SK-MEL-5 (cell line): ENCODE measurements around the gene PRKAG2. TPM values are rescaled to one million over a fixed set of nuclear protein-coding genes. Genes with fewer than 3 reads are reported as not detected.
"Not testable (repeated sequence)": the region's sequence is repeated elsewhere in the genome, so short reads cannot be mapped to it uniquely, and the experiment has no call there.

Source experiments
- DNase-seq: peaks from one replicate; pipeline ENCODE4 v3.0.0-alpha.2; 2016; ENCODE audit warnings: low read depth, low spot score
- in situ Hi-C: cut with HindIII; loops from 2 replicates; pipeline ENCODE4 v1.10.0; 2016; ENCODE audit warnings: low sequenced_read_pairs, high pct_unique_total_duplicates, low pct_unique_long_range_greater_than_20kb
- total RNA-seq: library from RNA; depleted of rRNA; stranded (reverse); fragments of >200 nt; shearing (Covaris generic); gene quantifications from 2 replicates; pipeline ENCODE4 v1.2.3, GENCODE V29; 2014

PRKAG2 gene
- total RNA-seq, 1 experiment from 2014 or later = 8.8 TPM

- in situ Hi-C loops = no loop called here
- DNase-seq = no peak
Observed at GRCh38 chr7:151847681-151848081, 29.2 kb downstream of the PRKAG2 start.

DNA sequence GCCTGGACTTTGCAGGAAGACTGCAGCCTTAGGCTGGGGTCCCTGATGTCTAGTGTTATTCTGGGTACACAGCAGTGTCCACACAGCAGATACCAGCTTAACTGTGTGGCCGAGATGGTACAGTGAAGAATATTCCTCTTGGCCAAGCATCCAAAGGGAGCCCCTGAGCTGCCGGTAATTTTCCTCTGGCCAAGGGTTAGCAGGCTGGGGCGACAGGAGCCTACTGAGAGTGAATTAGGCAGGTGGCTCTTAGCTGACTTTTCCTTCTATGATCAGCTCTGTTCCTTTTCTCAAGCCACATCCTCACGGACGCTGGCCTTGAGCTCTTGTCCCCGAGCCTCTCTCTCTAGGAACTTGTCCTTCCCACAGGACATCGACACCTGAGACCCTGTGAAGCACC lies 29.8 kb downstream of the PRKAG2 start:
- in situ Hi-C loops = no loop called here

GRCh38 chr7:151845412-151846205 lies 31.3 kb downstream of the PRKAG2 start:
- in situ Hi-C loops = no loop called here
- no peak for DNase-seq

More for the DNA sequence above, 29.8 kb downstream of the PRKAG2 start:
- no peak for DNase-seq

DNA sequence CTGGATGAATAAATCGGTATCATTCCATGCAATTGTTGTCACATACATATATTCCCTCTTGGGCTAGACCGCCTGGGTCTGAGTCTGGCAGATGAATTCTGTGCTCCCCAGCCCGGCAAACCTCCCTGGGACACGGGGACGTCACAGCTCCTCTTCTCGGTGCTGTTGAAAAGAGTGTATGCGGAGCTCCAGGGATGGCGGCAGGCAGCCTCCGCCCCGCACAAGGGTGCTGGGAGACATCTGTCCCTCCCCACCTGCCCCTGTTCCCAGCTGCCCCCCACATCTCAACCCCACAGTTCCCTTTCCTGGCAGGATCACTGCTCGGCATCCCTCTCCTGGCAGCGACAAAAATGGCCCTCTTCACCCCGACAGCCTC lies 32.1 kb downstream of the PRKAG2 start:
- DNase-seq = no peak
- in situ Hi-C loops = no loop called here

DNA sequence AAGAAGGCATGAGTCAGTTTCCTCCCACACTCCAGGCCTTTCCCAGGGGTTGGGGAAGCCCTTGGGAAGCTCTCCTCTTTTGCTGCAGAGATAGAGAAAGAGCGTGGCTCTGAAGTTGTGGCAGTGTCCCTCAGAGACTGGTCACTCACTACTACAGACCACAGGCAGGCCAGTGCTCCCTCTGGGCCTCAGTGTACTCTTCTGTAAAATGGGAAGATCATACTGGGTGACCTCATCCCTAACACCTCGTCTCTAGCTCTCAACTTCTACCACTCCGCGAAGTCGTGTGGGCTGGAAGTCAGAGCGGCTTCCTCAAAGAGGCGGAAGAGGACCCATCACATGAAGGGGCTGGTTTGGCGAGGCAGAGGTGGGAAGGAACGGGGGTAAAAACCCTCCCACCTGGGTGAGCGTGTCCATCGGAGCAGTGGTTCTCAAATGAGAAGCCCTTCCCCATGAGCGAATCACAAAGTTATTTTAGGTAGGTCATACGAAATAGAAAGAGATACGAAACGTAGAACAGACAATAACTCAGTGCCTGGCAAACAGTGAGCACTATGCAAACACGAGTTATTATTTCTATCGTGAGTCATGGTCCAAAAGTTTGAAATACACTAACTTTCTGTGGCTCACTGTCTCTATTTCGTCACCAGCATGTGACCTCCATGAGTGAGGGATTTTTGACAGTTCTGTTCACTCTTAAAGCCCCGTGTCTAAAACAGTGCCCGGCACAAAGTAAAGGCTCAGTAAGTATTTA lies 32.7 kb downstream of the PRKAG2 start:
- in situ Hi-C loops = no loop called here
- peak; percentile 55 for DNase-seq

DNA sequence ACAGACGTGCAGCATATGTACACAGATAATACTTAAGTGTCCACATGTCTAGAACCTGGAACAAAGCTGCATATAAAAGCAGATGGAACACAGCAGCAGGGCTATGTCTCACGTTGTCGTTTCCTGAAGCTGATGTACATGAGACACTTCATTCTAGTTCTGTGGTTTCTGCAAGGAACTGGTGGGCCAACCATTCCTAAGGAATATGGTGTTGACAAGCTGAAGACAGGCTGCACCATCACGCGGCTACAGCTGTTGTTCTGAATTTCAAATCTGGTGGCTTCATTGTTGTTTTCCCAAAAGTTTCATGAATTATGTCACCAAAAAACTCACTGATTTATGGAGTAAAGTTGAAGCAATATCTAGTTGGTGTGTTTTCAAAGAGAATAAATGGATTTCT lies 33.7 kb downstream of the PRKAG2 start:
- in situ Hi-C loops = no loop called here
- no peak for DNase-seq

DNA sequence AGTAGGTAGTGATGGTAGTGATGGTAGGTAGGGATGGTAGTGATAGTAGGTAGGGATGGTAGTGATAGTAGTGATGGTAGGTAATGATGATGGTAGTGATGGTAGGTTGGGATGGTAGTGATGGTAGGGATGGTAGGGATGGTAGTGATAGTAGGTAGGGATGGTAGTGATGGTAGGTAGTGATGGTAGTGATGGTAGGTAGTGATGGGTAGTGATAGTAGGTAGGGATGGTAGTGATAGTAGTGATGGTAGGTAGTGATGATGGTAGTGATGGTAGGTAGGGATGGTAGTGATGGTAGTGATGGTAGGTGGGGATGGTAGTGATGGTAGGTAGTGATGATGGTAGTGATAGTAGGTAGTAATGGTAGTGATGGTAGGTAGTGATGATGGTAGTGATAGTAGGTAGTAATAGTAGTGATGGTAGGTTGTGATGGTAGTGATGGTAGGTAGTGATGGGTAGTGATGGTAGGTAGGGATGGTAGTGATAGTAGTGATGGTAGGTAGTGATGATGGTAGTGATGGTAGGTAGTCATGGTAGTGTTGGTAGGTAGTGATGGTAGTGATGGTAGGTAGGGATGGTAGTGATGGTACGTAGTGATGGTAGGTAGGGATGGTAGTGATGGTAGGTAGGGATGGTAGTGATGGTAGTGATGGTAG lies 35.4 kb downstream of the PRKAG2 start:
- in situ Hi-C loops, DNase-seq: not testable (repeated sequence)

GRCh38 chr7:151840088-151840910 lies 36.6 kb downstream of the PRKAG2 start:
- in situ Hi-C loops = no loop called here
- no peak for DNase-seq

DNA sequence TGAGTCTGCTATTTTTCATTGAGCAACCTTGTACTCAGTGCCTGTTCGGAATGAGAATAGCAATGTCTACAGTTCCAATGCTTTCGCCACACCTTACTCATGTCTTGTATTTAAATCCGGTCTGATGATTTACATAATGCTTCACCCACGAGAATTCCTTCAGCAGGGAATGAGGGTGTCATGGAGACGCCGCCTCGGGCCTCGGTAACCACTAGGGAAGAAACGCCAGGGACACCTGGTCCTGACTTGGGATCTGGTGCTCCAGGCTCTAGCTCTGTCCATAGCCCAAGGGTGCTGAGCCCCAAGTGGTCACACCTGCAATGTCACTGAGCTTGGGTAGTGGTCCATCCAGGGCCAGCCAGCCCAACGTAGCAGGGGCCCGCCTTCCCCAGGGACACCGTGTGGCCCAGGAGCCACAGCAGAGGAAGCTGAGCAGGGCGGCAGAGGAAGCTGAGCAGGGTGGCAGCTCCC lies 37.4 kb downstream of the PRKAG2 start:
- DNase-seq = no peak
- in situ Hi-C loops = no loop called here

- in situ Hi-C loops = no loop called here
- DNase-seq = no peak
Observed at GRCh38 chr7:151838861-151839381, 38.0 kb downstream of the PRKAG2 start.

- no peak for DNase-seq
- in situ Hi-C loops = no loop called here
Observed at GRCh38 chr7:151838072-151838471, 38.8 kb downstream of the PRKAG2 start.

- in situ Hi-C loops = no loop called here
- DNase-seq = no peak
Observed at GRCh38 chr7:151837285-151838042, 39.5 kb downstream of the PRKAG2 start.

DNA sequence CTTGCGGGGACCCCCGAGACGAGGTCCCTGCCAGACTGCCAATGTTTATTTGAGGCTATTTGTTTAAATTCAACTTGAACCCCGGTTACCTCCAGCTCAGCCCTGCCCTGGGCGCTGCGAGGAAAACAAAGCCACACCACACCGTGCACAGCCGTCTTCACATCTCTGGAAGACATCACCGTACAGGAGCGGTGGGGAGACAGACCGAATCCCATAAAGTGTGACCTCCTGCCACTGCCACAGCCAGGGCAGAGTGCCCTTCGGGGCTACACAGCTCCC lies 40.0 kb downstream of the PRKAG2 start:
- DNase-seq = no peak
- in situ Hi-C loops = no loop called here

DNA sequence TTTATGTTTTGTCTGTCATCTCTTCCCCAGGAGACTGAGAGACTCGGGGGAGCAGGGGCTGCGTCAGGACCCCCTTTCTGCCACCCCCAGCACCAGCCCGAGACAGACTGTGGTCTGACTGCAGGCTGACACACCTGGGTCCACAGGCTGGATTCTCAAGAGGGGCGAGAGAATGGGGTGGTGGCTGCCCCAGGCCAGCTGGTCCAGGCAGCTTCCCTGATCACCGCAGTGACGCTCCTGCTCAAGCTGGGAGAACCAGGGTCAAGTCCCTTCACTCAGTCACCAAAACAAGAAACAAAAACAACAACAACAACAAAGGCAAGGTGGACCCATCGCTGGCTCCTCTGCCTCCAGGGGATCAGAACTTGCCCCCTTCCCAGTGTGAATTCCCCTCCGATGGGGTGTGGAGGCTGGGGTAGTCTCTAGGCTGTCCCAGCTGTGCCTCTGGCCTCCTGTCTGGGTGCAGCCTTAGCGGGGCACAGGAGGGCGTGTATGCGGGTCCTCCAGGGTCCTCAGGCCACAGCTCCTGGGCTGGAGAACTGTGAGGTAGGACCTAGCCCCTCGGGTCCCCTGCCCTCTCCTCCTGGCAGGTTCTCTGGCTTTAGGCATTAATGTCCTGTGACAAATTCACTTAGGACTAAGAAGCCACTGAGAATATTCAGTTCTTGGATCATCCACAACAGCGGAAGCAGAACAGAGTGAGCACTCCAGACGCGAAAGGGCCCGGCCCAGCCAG lies 40.6 kb downstream of the PRKAG2 start:
- in situ Hi-C loops = no loop called here

DNA sequence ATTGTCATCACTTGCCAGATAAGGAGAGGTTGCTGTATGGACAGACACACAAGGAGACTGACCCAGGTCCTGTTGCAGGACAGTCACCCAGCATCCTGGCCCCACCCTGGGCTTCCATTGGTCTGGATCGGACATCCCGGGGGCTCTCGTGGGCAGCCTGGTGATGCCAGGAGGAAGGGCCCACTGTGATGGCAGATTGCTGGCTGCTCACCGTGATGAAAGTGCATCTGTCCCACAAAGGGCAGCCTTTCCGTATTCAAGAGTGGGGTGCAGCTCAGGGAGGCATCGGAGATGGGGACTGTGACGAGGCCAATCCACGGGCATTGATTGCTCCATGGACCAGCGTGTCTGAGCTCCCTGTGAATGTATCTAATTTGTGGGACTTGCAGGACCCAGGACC lies 41.3 kb downstream of the PRKAG2 start:
- no peak for DNase-seq
- in situ Hi-C loops = no loop called here

More for the DNA sequence above, 40.6 kb downstream of the PRKAG2 start:
- DNase-seq = no peak

- in situ Hi-C loops = no loop called here
- no peak for DNase-seq
Observed at GRCh38 chr7:151834271-151835035, 42.5 kb downstream of the PRKAG2 start.
